NCI-H1436 treated with DMSO at 0.1 percent for 48 hours (cell line): Measurements from ENCODE around the gene SPEM3.
"Not testable (repeated sequence)": the region's sequence is repeated elsewhere in the genome, so short reads cannot be mapped to it uniquely, and the experiment has no call there.

Source experiments
- DNase-seq: peaks from one replicate; lab custom pipeline; 2025; lab: John Stamatoyannopoulos, UW

The SPEM3 gene

GRCh38 chr17:7471729-7472128 is 43.1 kb downstream of the SPEM3 start:
- no peak for DNase-seq

GRCh38 chr17:7474767-7475166 is 46.1 kb downstream of the SPEM3 start:
- DNase-seq, result not testable (repeated sequence)

- no peak for DNase-seq
Observed at GRCh38 chr17:7475764-7476422, 47.2 kb downstream of the SPEM3 start.

GRCh38 chr17:7476494-7476893 is 47.8 kb downstream of the SPEM3 start:
- no peak for DNase-seq

GRCh38 chr17:7476951-7477350 is 48.3 kb downstream of the SPEM3 start:
- no peak for DNase-seq

GRCh38 chr17:7477392-7478275 is 49.0 kb downstream of the SPEM3 start:
- DNase-seq, result no peak

- DNase-seq, result no peak
Observed at GRCh38 chr17:7478276-7479212, 49.9 kb downstream of the SPEM3 start.

- no peak for DNase-seq
Observed at GRCh38 chr17:7479213-7480088, 50.8 kb downstream of the SPEM3 start, which contains the start of gene ZBTB4. Gene ZBTB4, minus strand, starts transcription at chr17:7479631. Its CDS starts 12,830 bp downstream, at chr17:7466801.

- no peak for DNase-seq
Observed at GRCh38 chr17:7480089-7480384, 51.4 kb downstream of the SPEM3 start.

- DNase-seq, result not testable (repeated sequence)
Observed at GRCh38 chr17:7481275-7481674, 52.6 kb downstream of the SPEM3 start, which contains the start of gene SLC35G6. Gene SLC35G6, plus strand, starts transcription at chr17:7481446. Its CDS starts 71 bp downstream, at chr17:7481517.

- not testable (repeated sequence) for DNase-seq
Observed at GRCh38 chr17:7481842-7482741, 53.4 kb downstream of the SPEM3 start.
